ENCODE measurements around the gene JPH3. TPM values are rescaled to one million over a fixed set of nuclear protein-coding genes. Genes with fewer than 3 reads are reported as not detected.
"Not testable (repeated sequence)": the region's sequence is repeated elsewhere in the genome, so short reads cannot be mapped to it uniquely, and the experiment has no call there.

Gene JPH3
- total RNA-seq, 1 donor from 2014 or later, result 3.1 TPM

- DNase-seq (ENCODE audit: low spot score), result not testable (repeated sequence)
Measured at GRCh38 chr16:87681051-87681602, 78.8 kb downstream of the JPH3 start.

GRCh38 chr16:87681981-87682570 lies 79.8 kb downstream of the JPH3 start:
- DNase-seq (ENCODE audit: low spot score), result peak; percentile 54

GRCh38 chr16:87682852-87683399 lies 80.6 kb downstream of the JPH3 start:
- no peak for DNase-seq (ENCODE audit: low spot score)

DNA sequence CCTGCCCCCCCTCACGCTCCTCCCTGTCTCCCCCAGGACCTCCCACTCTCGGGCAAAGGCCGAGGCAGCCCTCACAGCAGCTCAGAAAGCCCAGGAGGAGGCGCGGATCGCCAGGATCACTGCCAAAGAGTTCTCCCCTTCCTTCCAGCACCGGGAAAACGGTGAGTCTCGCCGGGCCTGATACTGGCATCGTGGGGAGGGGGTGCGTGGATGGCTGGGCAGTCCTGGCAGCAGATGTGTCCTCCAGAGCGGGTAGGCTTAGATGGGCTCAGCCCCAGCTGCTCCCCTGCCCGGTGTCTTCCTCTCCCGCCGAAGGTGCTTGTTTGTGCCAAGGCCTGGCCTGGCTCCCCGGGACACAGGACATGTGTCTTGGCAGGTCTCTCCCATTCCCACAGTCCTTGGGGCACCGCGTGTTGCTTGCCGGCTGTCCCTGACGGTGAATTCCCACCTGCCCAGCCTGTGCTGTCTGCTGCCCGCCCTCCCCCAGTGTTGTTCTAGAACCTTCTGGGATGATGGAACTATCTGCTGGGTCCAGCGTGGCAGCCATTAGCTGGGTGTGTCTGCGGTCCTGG lies 81.9 kb downstream of the JPH3 start:
- no peak for DNase-seq (ENCODE audit: low spot score)

- no peak for DNase-seq (ENCODE audit: low spot score)
Measured at GRCh38 chr16:87684711-87685404, 82.5 kb downstream of the JPH3 start.

- DNase-seq (ENCODE audit: low spot score), result no peak
Measured at GRCh38 chr16:87685405-87685755, 83.1 kb downstream of the JPH3 start.

DNA sequence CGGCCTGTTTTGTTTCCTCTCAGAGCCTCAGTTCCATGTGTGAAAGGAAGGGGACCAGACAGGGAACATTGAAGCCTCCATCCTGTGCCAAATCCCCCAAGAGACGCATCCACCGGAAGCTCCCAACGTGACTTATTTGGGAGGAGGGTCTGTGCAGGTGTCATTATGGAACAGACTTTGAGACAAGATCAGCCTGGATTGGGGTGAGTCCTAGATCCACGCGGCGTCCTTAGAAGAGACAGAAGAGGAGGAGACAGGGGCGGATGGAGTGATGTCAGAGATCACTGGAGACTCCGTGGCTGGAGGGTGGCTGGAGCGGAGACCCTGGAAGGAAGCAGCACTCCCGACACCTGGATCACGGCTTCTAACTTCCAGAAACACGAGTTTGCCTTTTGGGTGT lies 83.5 kb downstream of the JPH3 start:
- no peak for DNase-seq (ENCODE audit: low spot score)

DNA sequence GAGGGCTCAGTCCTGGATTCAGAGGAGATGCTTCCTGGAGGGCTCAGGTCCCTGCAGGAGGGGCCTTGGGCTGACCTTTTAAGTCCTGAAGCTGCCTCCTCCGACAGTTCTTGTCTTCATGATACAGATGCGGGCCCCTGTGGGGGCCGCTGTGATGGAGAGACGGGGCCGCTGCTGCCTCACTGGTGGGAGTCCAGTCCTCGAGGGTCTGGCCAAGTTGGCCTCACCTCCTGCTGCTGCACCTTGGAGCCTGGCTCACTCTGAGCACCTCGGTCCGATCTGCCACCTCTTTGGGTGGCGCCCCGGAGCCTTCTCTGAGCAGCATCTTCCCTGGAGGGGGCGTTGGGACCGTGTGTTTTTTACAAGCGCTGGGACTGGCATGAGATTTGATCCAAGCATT lies 84.4 kb downstream of the JPH3 start:
- no peak for DNase-seq (ENCODE audit: low spot score)

DNA sequence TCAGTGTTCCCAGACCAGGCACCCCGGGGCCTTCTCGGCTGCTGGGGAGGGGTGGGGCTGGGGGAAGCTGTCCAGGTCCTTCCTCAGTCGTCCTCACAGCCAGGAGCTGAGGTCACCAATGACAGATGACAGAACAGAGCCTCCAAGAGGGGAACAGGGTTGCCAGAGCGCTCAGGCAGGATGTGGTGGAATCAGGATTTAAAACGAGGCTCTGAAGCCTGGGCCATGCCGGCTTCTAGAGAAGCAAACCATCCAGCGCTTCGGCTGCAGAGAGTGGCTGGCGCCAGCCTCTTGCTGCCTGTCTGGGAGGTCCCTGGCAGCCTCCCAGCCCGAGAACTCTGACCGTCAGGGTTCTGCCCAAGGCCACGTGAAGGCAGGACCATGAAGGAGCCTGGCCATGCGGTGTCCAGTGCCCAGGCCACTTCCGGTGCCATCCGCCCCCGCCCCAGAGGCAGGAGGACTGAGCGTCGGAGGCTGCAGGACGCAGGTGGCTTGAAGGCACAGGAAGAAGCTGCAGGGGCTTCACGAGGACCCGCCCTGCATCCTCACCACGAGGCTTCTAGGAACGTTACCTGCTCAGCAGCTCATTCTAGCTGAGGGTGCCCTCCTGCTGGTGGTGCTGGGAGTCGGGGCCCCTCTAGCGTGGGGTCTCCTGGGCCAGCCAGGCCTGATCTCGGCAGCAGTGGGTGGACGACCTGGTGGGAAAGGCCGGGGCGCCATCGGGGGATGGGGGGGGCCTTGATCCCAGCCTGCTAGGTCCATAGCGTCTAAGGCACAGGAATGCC lies 85.0 kb downstream of the JPH3 start:
- DNase-seq (ENCODE audit: low spot score), result no peak

GRCh38 chr16:87687998-87688529 lies 85.8 kb downstream of the JPH3 start:
- no peak for DNase-seq (ENCODE audit: low spot score)

GRCh38 chr16:87688876-87689815 lies 86.8 kb downstream of the JPH3 start:
- DNase-seq (ENCODE audit: low spot score), result no peak

GRCh38 chr16:87689956-87690465 lies 87.7 kb downstream of the JPH3 start:
- no peak for DNase-seq (ENCODE audit: low spot score)

GRCh38 chr16:87690911-87691685 lies 88.8 kb downstream of the JPH3 start:
- DNase-seq (ENCODE audit: low spot score), result no peak

DNA sequence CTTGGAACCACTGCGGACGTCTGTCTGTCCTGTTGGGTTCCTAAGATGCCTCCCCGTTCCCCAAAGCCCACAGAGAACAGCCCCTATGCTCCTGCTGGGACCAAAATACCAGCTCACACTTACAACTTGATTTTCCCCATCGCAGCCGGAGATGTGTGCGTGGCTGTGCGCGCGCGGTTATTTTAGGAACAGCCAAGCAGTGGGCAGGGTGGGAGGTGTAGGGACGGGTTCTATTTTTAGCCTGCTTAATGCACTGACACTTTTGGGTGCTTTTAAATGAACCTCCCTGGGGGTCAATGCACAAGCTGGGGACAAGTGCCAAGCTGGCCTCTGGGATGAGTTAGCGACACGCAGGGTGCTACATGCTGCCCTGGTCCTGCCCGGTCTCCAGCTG lies 89.4 kb downstream of the JPH3 start:
- no peak for DNase-seq (ENCODE audit: low spot score)

DNA sequence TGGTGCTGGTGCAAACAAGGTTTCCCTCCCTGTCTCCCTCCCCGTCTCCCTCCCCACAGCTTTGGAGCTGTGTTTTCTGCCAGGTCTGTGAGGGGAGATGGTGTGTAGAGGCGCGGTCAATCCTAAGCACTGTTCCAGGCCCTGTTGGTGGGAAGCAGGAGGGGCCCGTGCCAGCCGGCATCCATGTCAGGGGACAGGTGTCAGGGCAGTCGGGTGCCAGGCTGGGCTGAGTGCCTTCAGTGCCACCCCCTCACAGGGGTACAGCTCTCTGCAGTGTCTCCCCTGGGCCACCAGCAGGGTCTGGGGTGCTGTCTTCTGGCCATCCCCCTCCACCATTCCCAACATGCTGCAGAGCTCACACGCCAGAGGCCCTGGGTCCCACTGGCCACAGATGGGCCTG lies 89.9 kb downstream of the JPH3 start:
- no peak for DNase-seq (ENCODE audit: low spot score)

DNA sequence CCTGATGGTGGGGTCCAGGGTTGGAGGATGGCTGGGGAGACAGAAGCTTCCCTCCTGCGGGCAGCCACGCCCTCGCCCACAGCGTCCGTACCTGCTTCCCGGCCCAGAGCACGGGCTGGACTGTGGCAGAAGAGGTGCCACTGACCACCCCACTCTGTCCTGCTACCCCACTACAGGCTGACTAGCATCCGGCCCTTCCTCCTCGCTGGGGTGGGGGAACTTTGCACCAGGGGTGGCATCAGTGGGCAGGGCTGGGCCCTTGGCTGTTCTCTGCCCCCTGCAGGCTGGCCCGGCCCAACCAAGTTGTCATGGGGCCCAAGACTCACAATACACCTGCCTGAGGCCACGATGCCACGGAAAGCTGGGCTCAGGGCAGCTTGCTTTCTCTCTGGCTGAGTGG lies 90.4 kb downstream of the JPH3 start:
- DNase-seq (ENCODE audit: low spot score), result no peak

DNA sequence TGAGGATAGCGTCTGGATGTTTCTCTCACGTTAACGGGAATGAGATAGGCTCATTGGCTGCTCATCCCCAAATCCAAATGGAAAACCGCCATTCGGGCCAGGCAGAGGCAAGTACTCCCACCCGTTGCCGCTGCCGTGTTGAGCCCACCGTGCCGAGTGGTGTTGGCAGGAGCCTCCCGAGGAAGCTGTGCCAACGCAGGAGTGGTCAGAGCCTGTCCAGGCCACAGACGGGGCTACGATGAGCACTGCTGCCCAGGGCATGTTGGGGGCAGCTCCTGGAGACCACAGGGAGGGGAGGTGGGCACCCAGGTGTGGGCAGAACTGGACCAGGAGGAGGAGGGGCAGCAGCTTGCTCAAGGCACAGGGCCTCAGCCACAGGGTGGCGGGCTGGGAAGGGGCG lies 91.5 kb downstream of the JPH3 start:
- no peak for DNase-seq (ENCODE audit: low spot score)

GRCh38 chr16:87694441-87695125 lies 92.3 kb downstream of the JPH3 start:
- DNase-seq (ENCODE audit: low spot score), result no peak

GRCh38 chr16:87695534-87695933 lies 93.2 kb downstream of the JPH3 start:
- no peak for DNase-seq (ENCODE audit: low spot score)
